Left kidney (tissue), 2 donors: ENCODE results near the gene DDN. TPM values are rescaled to one million over a fixed set of nuclear protein-coding genes. Genes with fewer than 3 reads are reported as not detected.
A peak's percentile ranks its signal among the peaks of the same experiment; 100 is the strongest.

Experiments
- DNase-seq: peaks from one replicate; pipeline ENCODE4 v3.0.0-alpha.2; 2013
- polyA plus RNA-seq: library from polyadenylated mRNA; unstranded; fragments of 120-200 nt; gene quantifications from one replicate; pipeline ENCODE4 v1.2.1, GENCODE V29; 2013; ENCODE audit not compliant: insufficient read length

DDN gene
- polyA plus RNA-seq, 1 donor = 65.9 TPM

GRCh38 chr12:48967991-48968390, 31.2 kb downstream of the DDN start:
- no peak for DNase-seq

GRCh38 chr12:48966177-48966895, 32.8 kb downstream of the DDN start:
- DNase-seq = no peak

GRCh38 chr12:48965298-48965838, 33.8 kb downstream of the DDN start:
- DNase-seq = no peak

- no peak for DNase-seq
Observed at GRCh38 chr12:48961801-48962200, 37.4 kb downstream of the DDN start.

GRCh38 chr12:48961331-48961730, 37.8 kb downstream of the DDN start:
- no peak for DNase-seq

- no peak for DNase-seq
Observed at GRCh38 chr12:48960834-48961233, 38.3 kb downstream of the DDN start.

- no peak for DNase-seq
Observed at GRCh38 chr12:48958049-48958388, 41.2 kb downstream of the DDN start.

- peak; percentile 96 for DNase-seq
Observed at GRCh38 chr12:48957141-48958048, 41.8 kb downstream of the DDN start, which contains the start of gene ARF3. TSS of gene ARF3 (minus strand) at chr12:48957487. CDS start at chr12:48941095, 16,392 bp downstream.

GRCh38 chr12:48956279-48957140, 42.7 kb downstream of the DDN start:
- peak; percentile 89 for DNase-seq

- DNase-seq = no peak
Observed at GRCh38 chr12:48954841-48955501, 44.2 kb downstream of the DDN start.

GRCh38 chr12:48954061-48954460, 45.1 kb downstream of the DDN start:
- DNase-seq = no peak

- no peak for DNase-seq
Observed at GRCh38 chr12:48952691-48953090, 46.5 kb downstream of the DDN start.

GRCh38 chr12:48947727-48948126, 51.4 kb downstream of the DDN start:
- no peak for DNase-seq

GRCh38 chr12:48946943-48947342, 52.2 kb downstream of the DDN start:
- DNase-seq = no peak

GRCh38 chr12:48946205-48946604, 53.0 kb downstream of the DDN start:
- no peak for DNase-seq

Other genes with a start within 250 kb of the DDN start
- gene ADCY6, start 210.3 kb downstream of the DDN start, polyA plus RNA-seq = 94.3 TPM
- 57.3 TPM for gene CACNB3, start 180.9 kb downstream of the DDN start, polyA plus RNA-seq
- 122 TPM for gene DDX23, start 147.2 kb downstream of the DDN start, polyA plus RNA-seq
- 2.4 TPM for gene RND1, start 133.5 kb downstream of the DDN start, polyA plus RNA-seq
- 22.4 TPM for gene FKBP11, start 73.9 kb downstream of the DDN start, polyA plus RNA-seq
- 128 TPM for gene ARF3, start 41.9 kb downstream of the DDN start, polyA plus RNA-seq
- 0.12 TPM for gene WNT10B, start 27.6 kb downstream of the DDN start, polyA plus RNA-seq
- not detected for gene WNT1, start 21.1 kb downstream of the DDN start, polyA plus RNA-seq
- 95.8 TPM for gene PRKAG1, start 19.4 kb upstream of the DDN start, polyA plus RNA-seq
- 57.7 TPM for gene KMT2D, start 61.4 kb upstream of the DDN start, polyA plus RNA-seq
- gene RHEBL1, start 70.6 kb upstream of the DDN start, polyA plus RNA-seq = 1.8 TPM
- gene DHH, start 95.4 kb upstream of the DDN start, polyA plus RNA-seq = 0.25 TPM
- 87.7 TPM for gene LMBR1L, start 111.5 kb upstream of the DDN start, polyA plus RNA-seq
- gene TUBA1B, start 132.0 kb upstream of the DDN start, polyA plus RNA-seq = 1,176 TPM
- 433 TPM for gene TUBA1A, start 189.7 kb upstream of the DDN start, polyA plus RNA-seq